HG02588 (cell line): Measurements from ENCODE around the gene UBASH3A.

Experiments
- ATAC-seq: cut with Tn5 transposase; IDR thresholded peaks from one replicate; pipeline ENCODE4 v1.9.1; 2021; ENCODE audit warnings: mild to moderate bottlenecking, moderate library complexity; ENCODE audit not compliant: unreplicated experiment

UBASH3A gene

GRCh38 chr21:42374864-42375499 lies 28.7 kb upstream of the UBASH3A start:
- ATAC-seq = no peak

GRCh38 chr21:42375506-42375905 lies 28.2 kb upstream of the UBASH3A start:
- ATAC-seq = no peak

GRCh38 chr21:42375966-42376337 lies 27.8 kb upstream of the UBASH3A start:
- ATAC-seq = no peak

GRCh38 chr21:42376338-42376982 lies 27.2 kb upstream of the UBASH3A start:
- no peak for ATAC-seq

GRCh38 chr21:42377211-42377950 lies 26.3 kb upstream of the UBASH3A start:
- ATAC-seq = no peak

GRCh38 chr21:42377951-42378340 lies 25.8 kb upstream of the UBASH3A start:
- ATAC-seq = no peak

GRCh38 chr21:42378418-42378817 lies 25.3 kb upstream of the UBASH3A start:
- ATAC-seq = no peak

GRCh38 chr21:42379426-42380215 lies 24.1 kb upstream of the UBASH3A start:
- no peak for ATAC-seq

GRCh38 chr21:42381347-42381984 lies 22.2 kb upstream of the UBASH3A start:
- ATAC-seq = no peak

- ATAC-seq = no peak
These were observed 20.8 kb upstream of the UBASH3A start for GRCh38 chr21:42382915-42383314.

- ATAC-seq = no peak
These were observed 20.4 kb upstream of the UBASH3A start for GRCh38 chr21:42383331-42383730.

- ATAC-seq = no peak
These were observed 19.4 kb upstream of the UBASH3A start for GRCh38 chr21:42384156-42384945.

GRCh38 chr21:42384989-42385388 lies 18.7 kb upstream of the UBASH3A start:
- no peak for ATAC-seq

GRCh38 chr21:42385619-42386018 lies 18.1 kb upstream of the UBASH3A start:
- no peak for ATAC-seq

- no peak for ATAC-seq
These were observed 17.6 kb upstream of the UBASH3A start for GRCh38 chr21:42386034-42386591.

GRCh38 chr21:42387164-42387563 lies 16.5 kb upstream of the UBASH3A start:
- no peak for ATAC-seq

GRCh38 chr21:42387843-42388340 lies 15.8 kb upstream of the UBASH3A start:
- no peak for ATAC-seq

GRCh38 chr21:42388740-42389448 lies 14.8 kb upstream of the UBASH3A start:
- no peak for ATAC-seq

GRCh38 chr21:42389449-42389835 lies 14.3 kb upstream of the UBASH3A start:
- ATAC-seq = no peak
